Right renal pelvis (tissue), 4 donors: ENCODE data around the gene SOSTDC1. TPM values are rescaled to one million over a fixed set of nuclear protein-coding genes. Genes with fewer than 3 reads are reported as not detected.
A peak's percentile ranks its signal among the peaks of the same experiment; 100 is the strongest.

Experiments used
- DNase-seq, 4 donors: peaks; one replicate each; pipeline ENCODE4 v3.0.0-alpha.2; 2013; ENCODE audit warnings: low read depth in 4 of 4, low spot score in 3 of 4, missing footprints in 1 of 4
- polyA plus RNA-seq, 4 donors: library from polyadenylated mRNA; unstranded; fragments of 120-200 nt; gene quantifications; one replicate each; pipeline ENCODE4 v1.2.1, GENCODE V29; 2013; ENCODE audit not compliant: insufficient read length in 4 of 4

Gene SOSTDC1
- polyA plus RNA-seq, 4 donors, result 51.3 to 62.8 (median 60.8) TPM

GRCh38 chr7:16420649-16421332, 44.7 kb downstream of the SOSTDC1 start:
- peak; percentile 83 to 88 (median 84) for DNase-seq

GRCh38 chr7:16420329-16420648, 45.2 kb downstream of the SOSTDC1 start:
- DNase-seq, result no peak

DNA sequence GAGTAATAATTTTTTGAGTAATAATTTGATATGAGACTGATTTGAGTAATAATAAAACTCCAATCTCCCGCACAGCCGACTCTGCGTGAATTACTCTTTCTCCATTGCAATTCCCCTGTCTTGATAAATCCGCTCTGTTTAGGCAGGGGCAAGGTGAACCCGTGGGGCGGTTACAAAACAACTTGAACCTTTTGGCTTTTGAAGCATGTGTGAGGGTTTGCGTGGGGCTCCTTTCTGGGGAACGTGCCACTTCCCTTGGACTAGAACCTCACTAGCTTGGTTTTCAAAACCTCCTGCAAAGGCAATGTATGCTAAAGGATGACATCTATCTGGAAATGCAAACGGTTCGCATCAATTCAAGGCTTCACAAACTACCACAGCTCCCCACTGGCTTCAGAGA, 45.7 kb downstream of the SOSTDC1 start:
- no peak for DNase-seq

DNA sequence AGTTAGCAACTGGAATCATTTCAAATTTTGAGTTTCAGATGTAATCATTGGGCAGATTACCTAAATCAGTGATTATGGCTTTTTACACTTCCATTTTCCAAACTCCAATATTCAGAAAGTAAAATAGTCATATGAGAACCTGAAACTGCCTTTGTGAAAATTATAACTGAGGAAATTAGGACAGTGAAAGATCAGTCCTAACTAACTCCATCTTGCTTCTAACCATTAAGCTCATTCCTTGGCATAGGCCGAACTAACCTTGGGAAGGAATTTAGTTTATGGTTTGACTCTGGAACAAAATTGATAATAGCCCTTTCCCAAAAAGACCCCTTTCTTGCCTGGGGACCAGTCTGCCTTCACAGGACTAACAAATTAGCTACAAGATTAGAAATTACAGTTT, 46.4 kb downstream of the SOSTDC1 start:
- DNase-seq, result no peak

DNA sequence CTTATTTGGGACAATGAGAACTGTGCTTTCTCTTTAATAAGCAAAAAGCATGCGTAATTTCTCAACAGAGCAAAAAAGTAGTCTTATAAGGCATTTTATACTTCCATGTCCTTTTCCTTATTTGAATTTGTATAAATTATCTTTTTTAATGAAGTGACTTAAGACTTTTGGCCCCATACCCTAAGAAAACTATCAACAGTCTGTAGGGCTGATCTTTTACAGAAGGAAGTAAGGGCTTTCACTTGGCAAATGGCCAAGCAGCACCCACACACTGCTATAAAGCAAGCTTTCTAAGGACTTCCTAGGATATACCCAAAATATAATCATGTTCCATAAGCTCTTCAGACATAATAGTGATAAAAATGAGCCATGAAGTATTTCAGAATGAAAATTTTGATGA, 47.6 kb downstream of the SOSTDC1 start:
- DNase-seq, result no peak

GRCh38 chr7:16416289-16417282, 49.0 kb downstream of the SOSTDC1 start:
- no peak for DNase-seq

GRCh38 chr7:16412274-16413254, 53.0 kb downstream of the SOSTDC1 start:
- DNase-seq, result no peak

Other genes with a start within 250 kb of the SOSTDC1 start
- 1 to 10 TPM; 4.1 to 5.9 (median 5.3) TPM for gene CRPPA, start 44.2 kb downstream of the SOSTDC1 start, polyA plus RNA-seq
- not detected for gene LRRC72, start 61.1 kb upstream of the SOSTDC1 start, polyA plus RNA-seq
- 10 to 100 TPM; 29.7 to 36.9 (median 35.7) TPM for gene ANKMY2, start 180.0 kb upstream of the SOSTDC1 start, polyA plus RNA-seq
- 10 to 100 TPM; 75.5 to 80.3 (median 78.0) TPM for gene BZW2, start 180.4 kb upstream of the SOSTDC1 start, polyA plus RNA-seq